HL-60 (cell line): ENCODE results near the gene EFEMP2.

Experiments used
- DNase-seq, 2 experiments: peaks; one replicate each; pipeline ENCODE4 v3.0.0-alpha.2; 2010 to 2020; ENCODE audit warnings: low read depth in 1 of 2, low spot score in 1 of 2
- H3K27ac ChIP-seq: fragments of 250-450 bp; sonication (Bioruptor Pico); replicated peaks from 2 replicates; pipeline ENCODE4 v1.5.1; 2020; ENCODE audit warnings: mild to moderate bottlenecking, moderate library complexity
- H3K27me3 ChIP-seq: fragments of 250-450 bp; sonication (Bioruptor Pico); 2 replicates; pipeline ENCODE4 v1.5.1; 2021; ENCODE audit warnings: mild to moderate bottlenecking, moderate library complexity; ENCODE audit not compliant: insufficient read depth, poor library complexity, severe bottlenecking
- H3K4me3 ChIP-seq: replicated peaks from 2 replicates; pipeline ENCODE4 v1.5.1; 2011; ENCODE audit warnings: mild to moderate bottlenecking, control low read depth, low read length; ENCODE audit not compliant: insufficient read depth
- CTCF ChIP-seq: IDR thresholded peaks from one replicate; pipeline ENCODE4 v1.5.1; 2011; ENCODE audit warnings: low read length, control low read depth, inconsistent platforms; ENCODE audit not compliant: insufficient read depth
- GABPA ChIP-seq: IDR thresholded peaks from 2 replicates; pipeline ENCODE4 v1.6.1; 2012; ENCODE audit warnings: low read depth
- POLR2AphosphoS5 ChIP-seq: IDR thresholded peaks from 2 replicates; pipeline ENCODE4 v1.6.1; 2012; ENCODE audit warnings: low read depth
- REST ChIP-seq: IDR thresholded peaks from 2 replicates; pipeline ENCODE4 v1.6.1; 2012; ENCODE audit warnings: low read depth; ENCODE audit not compliant: insufficient replicate concordance
- SPI1 ChIP-seq: IDR thresholded peaks from 2 replicates; pipeline ENCODE4 v1.6.1; 2012; ENCODE audit warnings: low read depth, mild to moderate bottlenecking, borderline replicate concordance

Gene EFEMP2

DNA sequence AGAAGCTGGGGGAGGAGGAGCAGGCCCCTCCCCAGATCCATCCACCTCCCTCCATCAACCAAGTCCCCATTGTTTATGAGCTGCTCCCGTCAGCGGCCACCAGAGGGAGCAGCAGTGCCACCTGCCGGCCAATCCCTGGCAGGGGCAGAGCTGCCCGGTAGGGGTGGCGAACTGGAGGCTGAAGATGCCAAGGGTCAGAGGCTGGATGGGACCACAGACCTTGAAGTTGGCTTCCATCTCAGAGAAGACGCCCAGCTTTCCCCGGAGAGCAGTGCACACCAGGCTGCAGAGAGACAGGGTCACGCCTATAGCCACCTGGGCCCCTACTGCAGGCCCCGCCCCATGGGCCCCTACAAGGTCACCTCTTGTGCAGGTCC, 12.1 kb upstream of the EFEMP2 start:
- peak in 1 of 2 experiments; percentile 77 for DNase-seq
- no peak overlapping the region for H3K27ac ChIP-seq
- no peak for TF ChIP-seq REST
- peak; percentile 99 for TF ChIP-seq CTCF
- no peak overlapping the region for H3K4me3 ChIP-seq
- no peaks in the 10 kb centered on the region for H3K27me3 ChIP-seq

DNA sequence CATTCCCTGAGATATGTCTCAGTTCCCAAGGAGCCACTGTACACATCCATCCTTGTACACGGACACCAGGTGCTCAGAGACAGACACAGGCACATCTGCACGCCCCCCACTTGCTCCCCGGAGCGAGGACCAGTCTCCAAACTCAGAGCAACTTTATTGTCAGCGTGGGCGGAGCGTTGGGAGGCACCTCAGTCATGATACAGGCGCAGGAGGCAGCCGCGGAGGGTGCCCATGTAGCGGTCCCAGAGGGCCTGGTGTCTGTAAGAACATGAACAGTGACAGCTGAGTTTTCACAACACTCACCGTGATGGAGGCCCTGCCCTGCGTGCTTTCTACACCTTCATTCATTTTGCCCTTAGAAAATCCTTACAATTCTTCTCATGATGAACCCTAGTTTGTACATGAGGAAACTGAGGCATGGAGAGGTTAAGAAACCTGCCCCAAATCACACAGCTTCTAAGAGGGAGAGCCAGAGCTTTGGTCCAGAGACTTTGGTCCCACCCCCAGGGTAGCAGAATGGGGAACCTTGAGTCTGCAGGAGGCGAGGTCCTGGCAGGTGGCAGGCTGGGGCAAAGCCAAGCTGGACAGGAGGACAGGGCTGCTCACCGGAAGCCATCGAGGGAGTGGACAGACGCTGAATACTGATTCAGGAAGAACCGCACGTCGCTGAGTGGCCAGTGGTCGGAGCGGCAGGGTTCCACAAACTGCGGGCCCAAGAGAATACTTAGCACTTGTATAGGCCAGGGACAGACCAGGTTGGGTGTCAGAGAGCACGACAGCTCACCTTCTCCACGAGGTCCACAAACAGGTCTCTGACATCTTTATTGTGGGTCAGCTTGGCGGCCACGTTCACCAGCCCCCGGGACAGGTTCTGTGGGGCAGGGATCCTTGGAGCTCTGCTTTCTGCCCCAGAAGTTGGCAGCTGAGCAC, 11.5 kb upstream of the EFEMP2 start:
- Histone ChIP-seq H3K27ac (no peak overlapping the region), H3K27me3 (no peaks in the 10 kb centered on the region), H3K4me3 (no peak overlapping the region)
- no peak for TF ChIP-seq CTCF
- TF ChIP-seq SPI1, result no peak
- no peak for TF ChIP-seq GABPA
- TF ChIP-seq POLR2AphosphoS5, result no peak
- TF ChIP-seq REST, result no peak
- DNase-seq, result no peak

DNA sequence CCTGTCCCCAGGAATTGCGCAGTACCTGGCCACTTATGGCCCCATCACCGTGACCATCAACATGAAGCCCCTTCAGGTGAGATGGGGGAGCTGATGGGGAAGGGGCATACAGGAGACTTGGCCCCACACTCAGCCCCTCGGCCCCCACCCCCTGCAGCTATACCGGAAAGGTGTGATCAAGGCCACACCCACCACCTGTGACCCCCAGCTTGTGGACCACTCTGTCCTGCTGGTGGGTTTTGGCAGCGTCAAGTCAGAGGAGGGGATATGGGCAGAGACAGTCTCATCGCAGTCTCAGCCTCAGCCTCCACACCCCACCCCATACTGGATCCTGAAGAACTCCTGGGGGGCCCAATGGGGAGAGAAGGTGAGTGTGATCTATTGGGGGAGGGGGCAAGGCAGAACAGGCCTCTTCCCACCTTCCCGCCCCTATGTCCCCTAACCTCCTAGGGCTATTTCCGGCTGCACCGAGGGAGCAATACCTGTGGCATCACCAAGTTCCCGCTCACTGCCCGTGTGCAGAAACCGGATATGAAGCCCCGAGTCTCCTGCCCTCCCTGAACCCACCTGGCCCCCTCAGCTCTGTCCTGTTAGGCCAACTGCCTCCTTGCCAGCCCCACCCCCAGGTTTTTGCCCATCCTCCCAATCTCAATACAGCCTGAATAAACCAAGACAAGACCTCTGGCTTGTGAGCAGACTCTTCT, 10.6 kb upstream of the EFEMP2 start:
- Histone ChIP-seq H3K4me3 (no peak overlapping the region), H3K27ac (no peak overlapping the region), H3K27me3 (no peaks in the 10 kb centered on the region)
- DNase-seq, result no peak
- TF ChIP-seq CTCF (no peak), REST (no peak), POLR2AphosphoS5 (no peak), SPI1 (no peak), GABPA (no peak)
